SH-SY5Y (cell line): ENCODE results near the gene SDHB.

ENCODE experiments used
- GATA2 ChIP-seq: IDR thresholded peaks from 2 replicates; pipeline ENCODE4 v1.6.1; 2011; ENCODE audit warnings: mild to moderate bottlenecking, low read depth, low read length
- GATA3 ChIP-seq: IDR thresholded peaks from 2 replicates; pipeline ENCODE4 v1.6.1; 2011; ENCODE audit warnings: low read depth, mild to moderate bottlenecking, low read length, moderate library complexity

DNA sequence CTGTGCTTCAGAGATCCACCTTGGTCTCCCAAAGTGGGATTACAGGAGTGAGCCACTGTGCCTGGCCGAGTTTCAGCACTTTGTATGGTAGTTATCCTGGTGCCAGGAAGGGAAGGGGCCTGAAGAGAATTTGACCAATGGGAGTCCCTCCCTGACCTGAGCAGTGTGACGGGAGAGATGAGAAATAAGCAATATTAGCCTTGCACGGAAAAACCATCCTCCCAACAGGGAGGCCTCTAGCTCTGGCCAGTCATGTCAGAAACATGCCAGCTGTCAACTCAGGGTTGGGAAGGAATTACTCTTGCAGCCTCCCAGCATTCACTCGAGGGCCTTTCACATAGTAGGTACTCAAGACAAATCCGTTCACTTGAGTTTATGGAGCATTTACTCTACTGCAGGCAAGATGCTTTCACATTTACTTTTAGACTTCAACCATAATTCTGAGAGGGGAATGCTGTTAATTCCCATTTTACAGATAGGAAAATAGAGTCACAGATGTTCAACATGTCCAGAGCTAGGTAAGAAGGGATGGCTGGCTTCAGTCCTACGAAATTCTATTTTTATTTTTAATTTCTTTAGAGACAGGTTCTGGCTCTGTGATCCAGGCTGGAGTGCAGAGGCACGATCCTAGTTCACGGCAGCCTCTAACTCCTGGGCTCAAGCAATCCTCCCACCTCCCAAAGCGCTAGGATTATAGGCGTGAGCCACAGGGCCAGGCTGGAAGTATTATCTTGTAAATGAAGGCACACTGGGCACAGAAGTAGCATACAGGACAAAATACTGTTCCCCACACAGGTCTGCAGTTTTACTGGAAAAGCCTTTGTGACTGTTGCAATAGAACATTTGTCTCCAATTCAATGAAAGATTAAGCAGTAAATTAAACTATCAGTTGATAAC lies 38.9 kb downstream of the SDHB start:
- no peak for TF ChIP-seq GATA2
- TF ChIP-seq GATA3, result no peak
